Thoracic aorta (tissue), 2 donors: ENCODE measurements around the gene DSE. TPM values are rescaled to one million over a fixed set of nuclear protein-coding genes. Genes with fewer than 3 reads are reported as not detected.

ENCODE experiments used
- ATAC-seq: fragments of 150-250 bp; one replicate; pipeline ENCODE4 v1.8.0; 2017; ENCODE audit warnings: low read depth; ENCODE audit not compliant: insufficient number of reproducible peaks, low FRiP score
- DNase-seq: peaks from one replicate; pipeline ENCODE4 v3.0.0-alpha.2; 2020; ENCODE audit warnings: low spot score
- H3K27ac ChIP-seq, 2 donors: fragments of 200-600 bp; sonication (generic); 1 replicate in 1 of 2; 2 replicates in 1 of 2; pipeline ENCODE4 v1.5.1; 2016; ENCODE audit warnings: mild to moderate bottlenecking in 2 of 2, moderate library complexity in 2 of 2
- H3K27me3 ChIP-seq: fragments of 200-600 bp; sonication (generic); replicated peaks from 2 replicates; pipeline ENCODE4 v1.6.0; 2016; ENCODE audit warnings: mild to moderate bottlenecking; ENCODE audit not compliant: insufficient read depth
- H3K36me3 ChIP-seq: fragments of 200-600 bp; sonication (generic); one replicate; pipeline ENCODE4 v1.5.1; 2016
- H3K4me1 ChIP-seq, 2 donors: fragments of 200-600 bp; sonication (generic); 1 replicate in 1 of 2; 2 replicates in 1 of 2; pipeline versions ENCODE4 v1.5.1 to v1.6.0; 2016; ENCODE audit warnings: low read depth in 2 of 2, mild to moderate bottlenecking in 1 of 2; ENCODE audit not compliant: control insufficient read depth in 1 of 2
- H3K4me3 ChIP-seq: fragments of 200-600 bp; sonication (generic); 2 replicates; pipeline ENCODE4 v1.5.1; 2016; ENCODE audit warnings: mild to moderate bottlenecking
- H3K9me3 ChIP-seq: fragments of 200-600 bp; sonication (generic); 2 replicates; pipeline ENCODE4 v1.5.1; 2016
- total RNA-seq, 2 donors: library from RNA; depleted of rRNA; stranded (reverse); fragments of >200 nt; gene quantifications; one replicate each; pipeline versions ENCODE4 v1.1.0 to v1.2.3, GENCODE V29; 2016
- TF ChIP-seq, protein P1 (sequence below): fragments of 200-600 bp; sonication (generic); IDR thresholded peaks from one replicate; pipeline ENCODE4 v1.5.1; 2019; ENCODE audit warnings: antibody characterized with exemption

Gene DSE
- total RNA-seq, 2 donors from 2014 or later, result 46.7 to 65.2 TPM

DNA sequence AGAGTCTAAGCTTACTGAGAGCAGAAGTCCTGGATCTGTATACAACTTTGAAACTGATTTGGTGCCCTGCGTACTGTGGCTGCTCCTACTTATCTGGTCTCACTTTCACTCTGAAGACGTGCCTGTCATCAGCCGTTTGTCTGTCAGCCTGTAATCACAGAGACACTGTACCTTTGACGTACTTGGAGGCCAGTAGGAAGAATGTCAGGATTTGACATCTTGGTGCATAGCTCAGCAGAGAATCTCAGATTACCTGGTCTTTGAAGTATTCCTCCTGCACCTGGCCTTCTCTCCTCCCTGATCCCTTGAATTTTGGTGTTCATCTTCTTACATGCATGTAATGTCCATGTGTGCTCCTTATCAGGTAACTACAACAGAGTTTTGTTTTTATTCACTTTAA lies 37.7 kb downstream of the DSE start:
- no peaks in the 10 kb centered on the region for H3K27me3 ChIP-seq
- H3K9me3 ChIP-seq, result no peaks in the 10 kb centered on the region
- ATAC-seq, result no peak
- H3K4me1 ChIP-seq, result peaks cover 38 to 62% of the 10 kb centered on the region in 2 donors
- no peaks in the 10 kb centered on the region for H3K36me3 ChIP-seq
- H3K4me3 ChIP-seq, result no peak overlapping the region
- TF ChIP-seq, protein P1, sequence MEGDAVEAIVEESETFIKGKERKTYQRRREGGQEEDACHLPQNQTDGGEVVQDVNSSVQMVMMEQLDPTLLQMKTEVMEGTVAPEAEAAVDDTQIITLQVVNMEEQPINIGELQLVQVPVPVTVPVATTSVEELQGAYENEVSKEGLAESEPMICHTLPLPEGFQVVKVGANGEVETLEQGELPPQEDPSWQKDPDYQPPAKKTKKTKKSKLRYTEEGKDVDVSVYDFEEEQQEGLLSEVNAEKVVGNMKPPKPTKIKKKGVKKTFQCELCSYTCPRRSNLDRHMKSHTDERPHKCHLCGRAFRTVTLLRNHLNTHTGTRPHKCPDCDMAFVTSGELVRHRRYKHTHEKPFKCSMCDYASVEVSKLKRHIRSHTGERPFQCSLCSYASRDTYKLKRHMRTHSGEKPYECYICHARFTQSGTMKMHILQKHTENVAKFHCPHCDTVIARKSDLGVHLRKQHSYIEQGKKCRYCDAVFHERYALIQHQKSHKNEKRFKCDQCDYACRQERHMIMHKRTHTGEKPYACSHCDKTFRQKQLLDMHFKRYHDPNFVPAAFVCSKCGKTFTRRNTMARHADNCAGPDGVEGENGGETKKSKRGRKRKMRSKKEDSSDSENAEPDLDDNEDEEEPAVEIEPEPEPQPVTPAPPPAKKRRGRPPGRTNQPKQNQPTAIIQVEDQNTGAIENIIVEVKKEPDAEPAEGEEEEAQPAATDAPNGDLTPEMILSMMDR, result no peak
- no peak for DNase-seq
- no peak overlapping the region for H3K27ac ChIP-seq

DNA sequence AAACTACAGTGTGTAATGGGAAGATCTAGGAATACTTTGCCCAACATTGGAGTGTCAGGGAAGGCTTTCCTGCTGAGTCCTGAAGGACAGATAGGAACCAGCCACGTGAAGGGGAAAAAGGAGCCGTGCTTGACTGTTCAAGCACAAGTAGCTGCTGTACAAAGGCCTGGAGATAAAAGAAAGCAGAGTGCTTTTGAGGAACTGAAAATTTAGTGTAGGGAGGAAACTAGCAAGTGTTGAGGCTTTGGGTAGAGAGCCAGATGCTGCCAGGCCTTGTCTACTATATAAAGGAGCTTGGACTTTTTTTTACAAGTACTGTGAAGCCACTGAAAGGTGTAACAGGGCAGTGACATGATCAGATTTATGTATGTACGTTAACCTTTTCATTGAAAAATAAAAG lies 39.0 kb downstream of the DSE start:
- no peak for ATAC-seq
- TF ChIP-seq, protein P1, result no peak
- H3K36me3 ChIP-seq, result no peaks in the 10 kb centered on the region
- no peak for DNase-seq
- H3K9me3 ChIP-seq, result no peaks in the 10 kb centered on the region
- H3K4me3 ChIP-seq, result no peak overlapping the region
- no peak overlapping the region for H3K27ac ChIP-seq
- H3K4me1 ChIP-seq, result peaks cover 32 to 50% of the 10 kb centered on the region in 2 donors
- no peaks in the 10 kb centered on the region for H3K27me3 ChIP-seq

DNA sequence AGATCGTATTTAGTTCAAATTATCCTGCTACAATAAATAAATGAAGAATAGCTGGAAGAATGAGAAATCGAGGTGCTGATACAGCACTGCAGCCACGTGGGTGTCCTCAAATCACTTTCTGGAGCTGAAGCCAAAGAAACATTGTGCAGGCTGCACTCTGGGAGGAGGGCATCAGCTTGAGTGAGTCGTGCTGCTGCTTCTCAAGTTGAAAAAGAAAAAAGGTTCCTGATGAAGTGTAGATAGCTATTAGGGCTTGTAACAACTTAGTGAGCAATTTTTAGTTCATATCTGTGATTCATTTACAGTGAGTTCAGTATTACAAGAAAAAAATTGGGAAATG lies 40.5 kb downstream of the DSE start:
- no peak overlapping the region for H3K27ac ChIP-seq
- peaks cover 28 to 37% of the 10 kb centered on the region in 2 donors for H3K4me1 ChIP-seq

DNA sequence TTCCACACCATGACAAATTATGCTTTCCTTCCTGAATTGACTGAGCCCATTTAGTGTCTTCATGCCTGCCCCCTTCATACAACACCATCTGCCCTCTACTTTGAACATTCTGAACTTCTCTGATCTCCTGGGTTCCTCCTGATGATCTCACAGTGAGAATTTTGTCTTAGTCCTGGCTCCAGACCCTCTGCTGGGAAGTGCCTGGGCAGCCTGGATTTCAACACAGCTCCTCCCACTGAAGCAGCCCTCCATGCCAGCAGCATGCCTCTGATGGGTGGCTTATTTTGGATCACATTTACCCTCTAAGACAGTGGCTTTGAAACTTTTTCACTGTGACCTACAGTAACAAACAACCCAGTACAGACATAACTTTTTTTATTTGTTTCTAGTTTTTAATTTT lies 41.5 kb downstream of the DSE start:
- ATAC-seq, result no peak
- Histone ChIP-seq H3K4me1 (peaks cover 23 to 28% of the 10 kb centered on the region in 2 donors), H3K9me3 (no peaks in the 10 kb centered on the region), H3K36me3 (no peaks in the 10 kb centered on the region), H3K4me3 (no peak overlapping the region), H3K27ac (no peak overlapping the region), H3K27me3 (no peaks in the 10 kb centered on the region)
- no peak for DNase-seq
- TF ChIP-seq, protein P1, result no peak

More for the DNA sequence above, 40.5 kb downstream of the DSE start:
- Histone ChIP-seq H3K9me3 (no peaks in the 10 kb centered on the region), H3K36me3 (no peaks in the 10 kb centered on the region), H3K4me3 (no peak overlapping the region), H3K27me3 (no peaks in the 10 kb centered on the region)
- peak; percentile 21 for DNase-seq
- TF ChIP-seq, protein P1, result no peak
- ATAC-seq, result no peak

DNA sequence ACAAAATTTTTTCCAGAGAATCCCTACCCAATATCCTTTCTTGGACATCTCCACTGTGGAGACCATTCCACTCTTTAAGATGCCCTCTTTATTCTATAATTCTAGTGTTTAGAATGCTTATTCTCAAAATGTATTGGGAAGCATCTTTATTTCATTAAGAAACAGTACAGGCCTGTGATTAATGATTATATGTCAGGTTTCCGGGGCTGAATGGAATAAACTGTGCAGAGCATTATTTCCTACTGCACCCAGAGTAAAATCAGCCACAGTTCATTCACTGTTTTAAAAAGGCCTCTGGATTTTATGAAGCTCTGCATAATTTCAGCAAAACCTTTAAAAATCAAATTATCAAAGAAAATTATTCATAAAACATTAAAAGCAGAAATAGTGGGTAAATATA lies 42.6 kb downstream of the DSE start:
- Histone ChIP-seq H3K4me3 (no peak overlapping the region), H3K27me3 (no peaks in the 10 kb centered on the region), H3K4me1 (peaks cover 22 to 23% of the 10 kb centered on the region in 2 donors), H3K9me3 (no peaks in the 10 kb centered on the region), H3K36me3 (no peaks in the 10 kb centered on the region), H3K27ac (no peak overlapping the region)
- TF ChIP-seq, protein P1, result no peak
- no peak for DNase-seq
- no peak for ATAC-seq
